ENCODE measurements around the gene VDR. TPM values are rescaled to one million over a fixed set of nuclear protein-coding genes. Genes with fewer than 3 reads are reported as not detected.
"Not testable (repeated sequence)": the region's sequence is repeated elsewhere in the genome, so short reads cannot be mapped to it uniquely, and the experiment has no call there.

The VDR gene
- polyA plus RNA-seq, 1 donor (not counting 4 experiments of a cell fraction or from before 2014, with no cell fraction given) = 43.3 TPM

GRCh38 chr12:47817272-47818006 lies 87.4 kb downstream of the VDR start:
- H3K27ac ChIP-seq (ENCODE audit: control insufficient read depth, insufficient read depth, low read length) = peak overlapping the region; percentile 8

GRCh38 chr12:47816403-47817271 lies 88.2 kb downstream of the VDR start:
- TF ChIP-seq, protein P1, sequence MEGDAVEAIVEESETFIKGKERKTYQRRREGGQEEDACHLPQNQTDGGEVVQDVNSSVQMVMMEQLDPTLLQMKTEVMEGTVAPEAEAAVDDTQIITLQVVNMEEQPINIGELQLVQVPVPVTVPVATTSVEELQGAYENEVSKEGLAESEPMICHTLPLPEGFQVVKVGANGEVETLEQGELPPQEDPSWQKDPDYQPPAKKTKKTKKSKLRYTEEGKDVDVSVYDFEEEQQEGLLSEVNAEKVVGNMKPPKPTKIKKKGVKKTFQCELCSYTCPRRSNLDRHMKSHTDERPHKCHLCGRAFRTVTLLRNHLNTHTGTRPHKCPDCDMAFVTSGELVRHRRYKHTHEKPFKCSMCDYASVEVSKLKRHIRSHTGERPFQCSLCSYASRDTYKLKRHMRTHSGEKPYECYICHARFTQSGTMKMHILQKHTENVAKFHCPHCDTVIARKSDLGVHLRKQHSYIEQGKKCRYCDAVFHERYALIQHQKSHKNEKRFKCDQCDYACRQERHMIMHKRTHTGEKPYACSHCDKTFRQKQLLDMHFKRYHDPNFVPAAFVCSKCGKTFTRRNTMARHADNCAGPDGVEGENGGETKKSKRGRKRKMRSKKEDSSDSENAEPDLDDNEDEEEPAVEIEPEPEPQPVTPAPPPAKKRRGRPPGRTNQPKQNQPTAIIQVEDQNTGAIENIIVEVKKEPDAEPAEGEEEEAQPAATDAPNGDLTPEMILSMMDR (optimal IDR thresholded peaks at IDR 0.05 in 1 of 3, IDR thresholded peaks at IDR 0.05 in 1 of 3, conservative IDR thresholded peaks at IDR 0.05 in 1 of 3; ENCODE audit: extremely low read depth in 1 of 3, insufficient read depth in 2 of 3, low read length in 3 of 3) = no peak
- TF ChIP-seq EZH2 (IDR thresholded peaks at IDR 0.05; ENCODE audit: low read length) = no peak
- no peak for DNase-seq (ENCODE audit: low read depth, low spot score)
- dilution Hi-C loops (cut with MboI; ENCODE audit: extremely low pct_ligation_motif_present, low sequenced_read_pairs) = no loop called here
- peak overlapping the region in 1 of 3 experiments; percentile 2 for H3K4me3 ChIP-seq (ENCODE audit: control insufficient read depth in 2 of 3, extremely low read depth in 1 of 3, insufficient read depth in 2 of 3, low read depth in 1 of 3, low read length in 3 of 3)
- peak overlapping the region; percentile 1 for H3K9ac ChIP-seq (ENCODE audit: control insufficient read depth, extremely low read depth, insufficient read depth, low read length)
- H3K27me3 ChIP-seq (ENCODE audit: control insufficient read depth, extremely low read depth, insufficient read depth, low read length) = no peaks in the 10 kb centered on the region
- no peaks in the 10 kb centered on the region for H3K9me3 ChIP-seq (ENCODE audit: control insufficient read depth, low read depth, low read length)
- H3K4me1 ChIP-seq (ENCODE audit: control insufficient read depth, extremely low read depth, insufficient read depth, low read length) = peaks cover 60% of the 10 kb centered on the region
- H3K79me2 ChIP-seq (ENCODE audit: control insufficient read depth, insufficient read depth, low read length) = peaks cover 86% of the 10 kb centered on the region
- no peak overlapping the region for H3K27ac ChIP-seq (ENCODE audit: control insufficient read depth, insufficient read depth, low read length)
- peaks cover 17% of the 10 kb centered on the region for H3K9me1 ChIP-seq (ENCODE audit: control insufficient read depth, extremely low read depth, insufficient read depth, low read length)
- H2AFZ ChIP-seq (ENCODE audit: control insufficient read depth, low read length) = no peak overlapping the region
- peaks cover 7% of the 10 kb centered on the region for H4K20me1 ChIP-seq (ENCODE audit: control insufficient read depth, extremely low read depth, insufficient read depth, low read length)
- FAIRE-seq = no peak
- H3K4me2 ChIP-seq (ENCODE audit: control insufficient read depth, extremely low read depth, insufficient read depth, low read depth, low read length) = peak overlapping the region; percentile 91
- peaks cover 3 to 27% of the 10 kb centered on the region in 2 experiments for H3K36me3 ChIP-seq (ENCODE audit: control insufficient read depth in 2 of 2, extremely low read depth in 1 of 2, insufficient read depth in 2 of 2, low read length in 2 of 2)

More at GRCh38 chr12:47817272-47818006, 87.4 kb downstream of the VDR start:
- dilution Hi-C loops (cut with MboI; ENCODE audit: extremely low pct_ligation_motif_present, low sequenced_read_pairs) = no loop called here
- H3K79me2 ChIP-seq (ENCODE audit: control insufficient read depth, insufficient read depth, low read length) = peaks cover 78% of the 10 kb centered on the region
- peaks cover 13% of the 10 kb centered on the region for H3K9me1 ChIP-seq (ENCODE audit: control insufficient read depth, extremely low read depth, insufficient read depth, low read length)
- peak overlapping the region in 2 of 3 experiments; percentile 79 to 82 for H3K4me3 ChIP-seq (ENCODE audit: control insufficient read depth in 2 of 3, extremely low read depth in 1 of 3, insufficient read depth in 2 of 3, low read depth in 1 of 3, low read length in 3 of 3)
- H3K9me3 ChIP-seq (ENCODE audit: control insufficient read depth, low read depth, low read length) = no peaks in the 10 kb centered on the region
- peaks cover 58% of the 10 kb centered on the region for H3K4me1 ChIP-seq (ENCODE audit: control insufficient read depth, extremely low read depth, insufficient read depth, low read length)
- peak overlapping the region; percentile 91 for H3K4me2 ChIP-seq (ENCODE audit: control insufficient read depth, extremely low read depth, insufficient read depth, low read depth, low read length)
- FAIRE-seq (no peak), DNase-seq (ENCODE audit: low read depth, low spot score) (no peak)
- peaks cover 7% of the 10 kb centered on the region for H4K20me1 ChIP-seq (ENCODE audit: control insufficient read depth, extremely low read depth, insufficient read depth, low read length)
- peak overlapping the region; percentile 69 for H3K9ac ChIP-seq (ENCODE audit: control insufficient read depth, extremely low read depth, insufficient read depth, low read length)
- peaks cover 3 to 23% of the 10 kb centered on the region in 2 experiments for H3K36me3 ChIP-seq (ENCODE audit: control insufficient read depth in 2 of 2, extremely low read depth in 1 of 2, insufficient read depth in 2 of 2, low read length in 2 of 2)
- TF ChIP-seq, protein P1 (optimal IDR thresholded peaks at IDR 0.05 in 1 of 3, IDR thresholded peaks at IDR 0.05 in 1 of 3, conservative IDR thresholded peaks at IDR 0.05 in 1 of 3; ENCODE audit: extremely low read depth in 1 of 3, insufficient read depth in 2 of 3, low read length in 3 of 3) = peak in 2 of 3 experiments; percentile 16 to 17
- no peak for TF ChIP-seq EZH2 (IDR thresholded peaks at IDR 0.05; ENCODE audit: low read length)
- H2AFZ ChIP-seq (ENCODE audit: control insufficient read depth, low read length) = no peak overlapping the region
- H3K27me3 ChIP-seq (ENCODE audit: control insufficient read depth, extremely low read depth, insufficient read depth, low read length) = no peaks in the 10 kb centered on the region

GRCh38 chr12:47815447-47815846 lies 89.3 kb downstream of the VDR start:
- Histone ChIP-seq H3K79me2 (ENCODE audit: control insufficient read depth, insufficient read depth, low read length) (peaks cover 93% of the 10 kb centered on the region), H3K36me3 (ENCODE audit: control insufficient read depth in 2 of 2, extremely low read depth in 1 of 2, insufficient read depth in 2 of 2, low read length in 2 of 2) (peaks cover 4 to 27% of the 10 kb centered on the region in 2 experiments), H3K4me1 (ENCODE audit: control insufficient read depth, extremely low read depth, insufficient read depth, low read length) (peaks cover 60% of the 10 kb centered on the region), H3K9me1 (ENCODE audit: control insufficient read depth, extremely low read depth, insufficient read depth, low read length) (peaks cover 19% of the 10 kb centered on the region)
- dilution Hi-C loops (cut with MboI; ENCODE audit: extremely low pct_ligation_motif_present, low sequenced_read_pairs); H2AFZ ChIP-seq (ENCODE audit: control insufficient read depth, low read length); H3K27ac ChIP-seq (ENCODE audit: control insufficient read depth, insufficient read depth, low read length); FAIRE-seq; H3K9ac ChIP-seq (ENCODE audit: control insufficient read depth, extremely low read depth, insufficient read depth, low read length); H3K27me3 ChIP-seq (ENCODE audit: control insufficient read depth, extremely low read depth, insufficient read depth, low read length); H3K9me3 ChIP-seq (ENCODE audit: control insufficient read depth, low read depth, low read length); DNase-seq (ENCODE audit: low read depth, low spot score); H3K4me2 ChIP-seq (ENCODE audit: control insufficient read depth, extremely low read depth, insufficient read depth, low read depth, low read length); H3K4me3 ChIP-seq (ENCODE audit: control insufficient read depth in 2 of 3, extremely low read depth in 1 of 3, insufficient read depth in 2 of 3, low read depth in 1 of 3, low read length in 3 of 3); H4K20me1 ChIP-seq (ENCODE audit: control insufficient read depth, extremely low read depth, insufficient read depth, low read length): not testable (repeated sequence)
